T-helper 1 cell treated with Interleukin-12 subunit alpha and Interleukin-12 subunit beta and Interleukin-4 antibody, amounts not matched to agents 30 ng/mL and 1 ng/mL, for 36 hours (primary cell): ENCODE measurements around the gene AHCTF1. TPM values are rescaled to one million over a fixed set of nuclear protein-coding genes. Genes with fewer than 3 reads are reported as not detected.
"Not testable (repeated sequence)": the region's sequence is repeated elsewhere in the genome, so short reads cannot be mapped to it uniquely, and the experiment has no call there.

ENCODE experiments used
- intact Hi-C: fragments of 100-400 bp; cut with micrococcal nuclease; formaldehyde crosslinking; loops from one replicate; pipeline ENCODE4 v1.15.1; 2024
- total RNA-seq: library from RNA; stranded (reverse); gene quantifications from 2 replicates; pipeline ENCODE4 v1.2.3, GENCODE V29; 2022

Gene AHCTF1
- total RNA-seq, 1 donor from 2014 or later, result 38.2 TPM

DNA sequence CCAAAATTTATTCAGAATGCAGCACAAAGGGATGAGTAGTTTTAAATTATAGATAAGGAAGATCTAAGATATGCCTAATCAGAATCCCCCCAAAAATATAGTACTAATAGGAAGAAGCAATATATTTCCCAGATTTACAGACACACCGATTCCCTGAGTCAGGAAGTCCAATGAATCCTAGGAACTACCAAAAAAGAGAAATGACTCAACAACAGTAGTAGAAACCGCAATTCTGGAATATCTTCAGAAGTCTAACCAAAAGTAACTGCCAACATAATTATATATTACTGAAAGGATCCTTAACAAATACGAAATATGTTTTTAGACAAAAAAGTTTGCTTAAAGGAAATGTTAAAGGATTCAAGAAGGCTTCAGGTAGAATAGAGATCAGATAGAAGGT is 10.3 kb downstream of the AHCTF1 start:
- intact Hi-C loops, result loop anchor here (5.0 kb wide), 1 partner anchor 1304 kb away; no protein-coding TSS in a partner anchor

DNA sequence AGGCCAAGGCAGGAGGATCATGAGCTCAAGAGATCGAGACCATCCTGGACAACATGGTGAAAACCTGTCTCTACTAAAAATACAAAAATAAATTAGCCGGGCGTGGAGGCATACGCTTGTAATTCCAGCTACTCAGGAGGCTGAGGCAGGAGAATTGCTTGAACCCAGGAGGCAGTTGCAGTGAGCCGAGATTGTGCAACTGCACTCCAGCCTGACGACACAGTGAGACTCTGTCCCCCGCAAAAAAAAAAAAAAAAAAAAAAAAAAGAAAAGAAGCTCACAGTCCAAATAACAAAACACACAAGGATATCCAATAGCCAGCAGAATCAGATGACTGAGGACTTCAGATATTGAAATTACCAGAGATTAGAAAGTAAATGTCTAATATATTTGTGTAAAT is 11.8 kb downstream of the AHCTF1 start:
- intact Hi-C loops, result loop anchor here (5.0 kb wide), 1 partner anchor 1303 kb away; no protein-coding TSS in a partner anchor

DNA sequence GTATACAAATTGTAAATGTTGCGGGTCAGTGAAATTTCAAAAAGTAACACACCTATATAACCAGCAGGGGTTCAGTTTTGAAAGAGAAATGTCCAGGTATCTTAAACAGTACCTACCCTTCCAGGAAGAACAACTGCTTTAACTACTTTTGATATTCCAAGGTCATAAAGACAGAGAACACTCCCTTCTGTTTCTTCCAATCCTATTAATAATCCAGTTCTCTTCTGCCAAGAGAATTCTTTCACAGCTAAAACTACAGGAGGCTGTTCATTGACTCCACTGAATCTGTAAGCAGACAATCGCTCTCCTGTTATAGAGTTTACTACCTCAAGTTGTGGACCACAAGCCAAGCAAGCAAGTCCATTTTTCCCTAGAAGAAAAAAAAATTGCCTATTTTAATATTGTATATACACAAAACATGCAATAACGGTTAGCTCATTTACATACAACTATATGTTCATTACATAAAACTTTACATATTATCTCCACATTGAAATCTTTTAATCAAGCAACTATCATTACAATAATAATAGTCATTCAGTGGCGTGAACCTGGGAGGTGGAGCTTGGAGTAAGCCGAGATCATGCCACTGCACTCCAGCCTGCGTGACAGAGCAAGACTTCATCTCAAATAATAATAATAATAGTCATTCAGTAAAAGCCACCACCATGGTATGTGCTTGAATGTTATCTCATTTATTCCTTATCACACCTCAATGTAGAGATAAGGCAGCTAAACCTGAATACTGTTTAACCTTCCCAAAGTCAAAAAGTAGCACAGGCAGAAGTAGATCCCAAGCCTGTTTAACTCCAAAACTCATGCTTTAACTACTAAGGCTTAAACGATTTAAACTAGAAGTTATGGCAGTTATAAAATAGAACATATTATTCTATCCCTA is 15.5 kb downstream of the AHCTF1 start:
- intact Hi-C loops, result not testable (repeated sequence)

DNA sequence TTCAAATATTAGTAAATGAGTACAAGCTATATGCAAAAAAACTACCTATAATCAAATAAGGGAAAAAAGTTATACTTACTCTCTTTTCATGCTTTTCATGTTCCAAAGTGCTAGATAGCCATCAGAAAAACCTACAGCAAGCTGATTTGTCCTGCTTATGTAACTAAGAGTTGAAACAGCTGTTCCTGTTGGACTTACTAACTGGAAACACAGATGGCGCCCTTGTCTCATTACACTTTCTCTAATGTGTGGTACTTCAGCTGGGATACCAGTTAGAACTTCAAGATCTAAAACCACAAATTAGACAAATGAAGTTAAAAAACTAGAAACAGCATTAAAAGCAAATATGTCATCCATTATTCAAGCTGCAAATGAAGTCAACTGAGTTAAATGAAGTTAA is 24.3 kb downstream of the AHCTF1 start:
- intact Hi-C loops, result loop anchor here (1.0 kb wide), 4 partner anchors 25 to 467 kb away; partner anchors contain the start of gene ZNF670

DNA sequence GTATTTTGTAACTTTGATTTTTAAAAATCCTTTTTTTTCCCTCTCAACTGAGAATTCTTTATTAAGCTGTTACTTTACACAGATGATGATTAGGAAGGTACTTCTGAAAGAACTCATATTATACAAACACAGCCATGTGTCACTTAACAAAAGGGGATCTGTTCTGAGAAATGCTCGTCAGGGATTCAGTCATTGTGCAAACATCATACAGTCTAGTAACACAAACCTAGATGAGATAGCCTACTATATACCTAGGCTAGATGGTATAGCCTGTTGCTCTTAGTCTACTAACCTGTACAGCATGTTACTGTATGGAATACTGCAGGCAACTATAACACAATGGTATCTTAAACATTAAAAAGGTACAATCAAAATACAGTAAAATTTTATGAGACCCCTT is 24.9 kb downstream of the AHCTF1 start:
- intact Hi-C loops, result loop anchor here (1.0 kb wide), 4 partner anchors 25 to 467 kb away; partner anchors contain the start of gene ZNF670

DNA sequence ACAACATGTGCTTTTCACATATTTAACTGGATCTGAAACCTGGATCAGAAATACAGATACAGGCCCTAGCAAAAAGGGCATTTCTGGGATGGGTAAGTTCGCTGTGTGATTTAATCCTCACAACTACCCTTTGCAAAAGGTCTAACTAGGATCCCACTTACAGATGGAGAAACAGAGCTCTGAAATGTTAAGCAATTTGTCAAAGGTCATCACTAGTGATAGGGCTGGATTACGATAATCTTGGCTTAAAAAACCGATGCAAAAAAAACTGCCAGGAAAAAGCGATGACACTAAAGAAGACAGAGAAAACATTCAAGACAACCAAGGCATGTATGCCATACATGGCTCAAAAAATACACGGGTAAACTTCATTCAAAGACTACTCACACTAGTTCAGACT is 29.9 kb downstream of the AHCTF1 start:
- intact Hi-C loops, result no loop called here

DNA sequence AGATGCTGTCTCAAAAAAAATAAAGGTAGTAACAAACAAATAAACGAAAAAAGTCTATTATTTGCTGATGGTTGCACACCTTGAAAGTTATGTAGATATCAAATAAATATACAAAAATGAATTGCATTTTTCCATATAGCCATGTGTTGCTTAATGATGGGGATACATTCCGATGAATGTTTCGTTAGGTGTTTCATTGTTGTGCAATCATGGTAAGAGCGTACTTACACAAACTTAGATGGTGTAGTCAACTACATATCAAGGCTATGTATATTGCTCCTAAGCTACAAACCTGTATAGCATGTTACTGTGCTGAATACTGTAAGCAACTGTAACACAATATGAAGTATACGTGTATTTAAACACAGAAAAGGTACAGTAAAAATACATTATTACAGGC is 34.4 kb downstream of the AHCTF1 start:
- intact Hi-C loops, result no loop called here

DNA sequence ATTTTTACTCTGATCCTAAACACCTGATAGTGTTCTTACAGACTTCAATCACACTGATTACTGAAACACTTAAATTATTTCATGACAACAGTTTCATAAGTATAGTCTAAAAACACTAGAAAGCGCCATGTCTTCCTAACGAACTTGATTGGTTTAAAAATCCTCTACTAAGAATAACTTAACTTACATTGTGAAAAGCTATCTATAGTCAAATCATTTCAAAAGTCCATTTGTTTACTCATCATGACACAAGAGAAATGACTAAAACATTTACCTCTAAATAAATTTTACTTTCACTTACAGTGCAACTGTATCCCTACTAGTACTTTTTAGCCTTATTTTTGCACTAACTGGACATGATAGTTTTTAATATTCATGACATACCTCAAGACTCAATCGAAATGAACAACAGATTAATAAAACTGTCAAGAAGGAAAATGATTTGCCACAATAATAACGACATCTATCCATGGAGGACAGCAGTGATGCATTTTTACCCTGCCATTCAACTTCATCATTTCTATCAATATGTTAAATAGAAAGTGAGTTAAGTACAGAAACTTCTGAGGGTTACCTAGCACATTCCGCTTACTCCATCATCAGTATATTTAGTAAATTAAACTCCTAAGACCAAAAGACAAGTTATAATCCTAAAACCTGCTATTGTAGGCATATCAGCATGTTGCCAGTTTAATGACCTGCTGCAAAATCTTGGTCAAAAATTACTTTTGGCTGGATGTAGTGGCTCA is 38.4 kb downstream of the AHCTF1 start:
- intact Hi-C loops, result loop anchor here (2.0 kb wide), 1 partner anchor 37 kb away; the partner anchor contains the start of gene AHCTF1

DNA sequence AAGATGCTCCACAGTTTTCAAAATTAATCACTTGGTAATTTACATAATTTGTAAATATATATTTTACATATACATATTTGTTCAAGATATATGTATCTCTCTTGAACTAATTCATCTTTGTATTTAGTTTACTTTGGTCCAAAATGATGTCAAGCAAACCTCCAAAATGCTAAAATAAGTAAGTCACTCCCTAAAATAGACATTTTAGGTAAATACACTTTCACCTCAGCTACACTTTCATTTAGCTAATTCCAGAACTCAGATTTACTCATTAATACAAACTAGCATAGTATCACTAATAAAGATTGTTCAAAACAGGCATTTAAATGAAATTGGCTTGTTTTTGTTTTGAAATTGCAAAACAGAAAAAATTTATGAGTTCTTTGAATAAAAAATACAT is 40.6 kb downstream of the AHCTF1 start:
- intact Hi-C loops, result no loop called here

DNA sequence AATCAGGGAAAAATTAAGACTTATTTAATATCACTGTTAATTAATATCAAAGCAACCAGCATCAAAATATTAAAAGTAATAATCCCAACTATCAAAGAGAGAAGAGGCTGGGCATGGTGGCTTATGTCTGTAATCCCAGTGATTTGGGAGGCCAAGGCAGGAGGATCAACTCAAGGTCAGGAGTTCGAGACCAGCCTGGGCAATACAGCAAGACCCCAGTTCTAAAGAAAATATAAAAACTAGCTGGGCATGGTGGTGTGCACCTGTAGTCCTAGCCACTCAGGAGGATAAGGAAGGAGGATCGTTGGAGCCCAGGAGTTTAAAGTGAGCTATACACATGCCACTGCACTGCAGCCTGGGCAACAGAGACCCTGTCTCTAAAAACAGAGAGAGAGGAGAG is 43.2 kb downstream of the AHCTF1 start:
- intact Hi-C loops, result no loop called here

DNA sequence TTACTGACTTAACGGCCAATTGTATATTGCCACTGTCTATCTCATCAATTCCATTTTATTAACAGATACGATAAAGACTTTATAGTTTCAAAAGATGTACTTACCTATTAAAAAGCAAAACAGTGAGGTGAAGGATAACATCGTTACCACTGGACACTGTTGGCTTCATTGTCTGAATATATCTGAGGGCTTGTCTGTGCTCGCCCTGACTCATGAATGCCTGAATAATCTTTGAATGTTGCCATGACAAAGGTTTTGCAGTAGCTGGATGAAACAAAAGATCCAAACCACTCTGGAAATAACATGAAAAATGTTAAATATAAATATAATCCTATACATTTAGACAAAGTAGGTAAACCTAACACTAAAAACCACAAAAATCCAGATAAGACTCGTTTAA is 46.4 kb downstream of the AHCTF1 start:
- intact Hi-C loops, result not testable (repeated sequence)

DNA sequence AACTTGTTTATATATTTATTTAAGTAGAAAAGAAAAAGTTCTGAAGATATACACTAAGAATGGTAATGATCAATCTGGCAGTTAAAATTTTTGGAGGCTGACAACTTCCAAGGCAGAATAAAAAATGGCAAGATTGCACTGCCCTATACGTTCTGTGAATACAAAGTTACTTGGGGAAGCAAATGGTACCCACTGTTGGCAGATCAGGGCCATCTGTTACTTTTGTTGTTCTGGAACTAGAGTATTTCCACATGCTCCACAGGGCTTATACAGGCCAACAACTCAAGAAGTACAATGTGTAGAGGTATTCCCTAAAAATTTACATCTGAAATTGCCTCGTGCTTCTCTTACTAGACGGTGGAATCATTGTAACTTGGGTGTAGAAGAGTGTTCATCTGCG is 53.2 kb downstream of the AHCTF1 start:
- intact Hi-C loops, result loop anchor here (10.0 kb wide), 1 partner anchor 374 kb away; the partner anchor contains the start of gene SMYD3

DNA sequence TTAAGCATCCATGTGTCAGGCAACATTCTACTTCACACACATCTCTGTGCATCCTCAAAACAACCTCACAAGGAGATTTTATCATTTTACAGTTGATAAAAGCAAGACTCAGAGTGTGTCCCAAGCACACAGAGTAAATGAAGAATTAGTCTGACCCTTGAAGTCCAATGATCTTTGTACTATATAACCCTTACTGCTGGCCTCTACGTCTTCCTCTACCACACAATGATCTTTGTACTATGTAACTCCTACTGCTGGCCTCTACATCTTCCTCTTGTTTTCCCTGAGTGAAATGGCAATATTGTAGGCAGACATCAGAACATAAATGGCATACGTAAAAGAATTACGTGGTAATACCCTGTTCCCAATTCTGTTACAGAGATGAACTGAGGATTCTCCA is 55.3 kb downstream of the AHCTF1 start:
- intact Hi-C loops, result loop anchor here (10.0 kb wide), 1 partner anchor 372 kb away; the partner anchor contains the start of gene SMYD3

DNA sequence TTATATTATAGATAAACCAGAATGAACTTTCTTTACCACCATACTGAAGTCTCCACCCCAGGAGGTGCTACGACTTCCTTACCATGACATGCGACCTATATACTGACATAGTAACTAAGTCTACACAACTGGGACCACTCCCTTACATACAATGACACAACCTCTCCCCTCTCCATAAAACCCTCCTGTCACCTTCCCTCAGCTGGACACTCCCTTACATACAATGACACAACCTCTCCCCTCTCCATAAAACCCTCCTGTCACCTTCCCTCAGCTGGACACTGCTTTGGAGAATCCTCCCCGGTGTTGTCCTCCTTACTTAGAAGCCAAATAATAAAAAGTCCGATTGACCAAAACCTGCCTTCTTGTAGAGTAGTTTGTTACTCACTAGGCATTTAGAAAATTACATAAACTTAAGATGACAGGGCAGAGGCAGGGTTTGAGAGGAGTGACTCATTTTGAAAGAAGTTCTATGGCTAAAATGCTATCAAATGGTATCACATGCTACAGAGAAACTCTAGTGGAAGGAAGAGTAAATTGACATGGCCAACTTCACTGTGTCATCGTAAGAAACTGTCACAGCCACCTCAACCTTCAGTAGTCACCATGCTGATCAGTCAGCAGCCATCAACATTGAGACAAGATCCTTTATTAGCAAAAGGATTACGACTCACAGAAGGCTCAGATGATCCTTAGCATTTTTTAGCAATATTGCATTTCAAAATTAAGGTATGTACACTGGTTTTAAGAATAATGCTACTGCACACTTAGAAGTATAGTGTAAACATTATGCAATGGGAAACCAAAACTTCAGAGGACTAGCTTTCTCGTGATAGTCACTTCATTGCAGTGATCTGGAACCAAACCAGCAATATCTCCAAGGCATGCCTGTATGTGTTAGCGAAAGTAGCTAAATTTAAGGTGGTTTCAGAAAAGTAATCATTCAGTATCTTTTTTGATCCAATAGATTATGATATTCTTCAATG is 56.4 kb downstream of the AHCTF1 start:
- intact Hi-C loops, result loop anchor here (10.0 kb wide), 1 partner anchor 371 kb away; the partner anchor contains the start of gene SMYD3

DNA sequence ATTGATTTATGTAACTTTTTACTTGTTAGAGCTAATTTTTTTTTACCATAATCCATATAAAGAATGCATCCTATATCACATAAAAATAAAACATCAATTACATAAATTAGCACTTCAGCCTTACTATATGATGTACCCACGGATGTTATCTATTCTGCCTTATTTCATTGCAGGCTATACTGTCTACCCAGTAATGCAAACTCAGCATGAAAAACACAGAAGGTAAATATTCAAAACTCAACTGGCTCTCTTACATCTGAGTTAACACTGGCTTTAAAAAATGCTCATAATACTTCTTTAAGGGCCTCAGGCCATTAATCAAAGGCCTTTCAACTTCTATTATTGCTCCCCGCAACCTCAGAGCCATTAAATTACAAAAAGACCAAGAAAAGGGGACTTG is 65.8 kb downstream of the AHCTF1 start:
- intact Hi-C loops, result no loop called here

DNA sequence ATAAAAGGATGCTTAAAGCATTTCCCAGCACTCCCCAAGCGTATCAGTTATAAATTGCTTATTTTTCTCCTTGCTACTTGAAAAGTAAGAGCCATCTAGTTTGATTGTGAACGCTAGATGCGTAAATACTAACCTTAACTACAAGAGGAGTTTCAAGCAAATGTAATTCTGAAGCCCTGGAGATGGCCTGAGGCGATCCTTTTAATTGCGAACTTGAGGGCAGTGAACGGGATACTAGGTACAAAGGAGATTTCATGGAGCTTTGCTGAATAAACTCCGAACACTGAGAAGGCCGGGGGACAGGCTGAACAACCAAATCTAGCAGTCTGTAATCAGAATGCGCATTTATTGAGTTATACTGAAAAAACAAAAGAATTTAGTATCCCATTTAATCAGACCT is 68.0 kb downstream of the AHCTF1 start:
- intact Hi-C loops, result not testable (repeated sequence)

DNA sequence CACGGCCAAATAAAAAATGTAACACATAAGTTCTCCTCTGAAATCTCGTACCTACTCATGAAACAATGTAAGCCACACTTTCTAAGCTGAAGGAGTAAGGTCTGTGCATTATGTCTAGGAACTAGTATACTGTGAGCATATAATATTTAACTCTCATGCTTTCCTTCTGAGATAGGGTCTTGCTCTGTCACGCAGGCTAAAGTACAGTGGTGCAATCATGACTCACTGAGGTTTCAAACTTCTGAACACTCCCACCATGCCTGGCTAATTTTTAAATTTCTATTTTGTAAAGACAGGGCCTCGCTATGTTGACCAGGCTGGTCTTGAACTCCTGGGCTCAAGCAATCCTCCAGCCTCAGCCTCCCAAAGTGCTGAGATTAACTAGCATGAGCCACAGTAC is 71.3 kb downstream of the AHCTF1 start:
- intact Hi-C loops, result no loop called here

DNA sequence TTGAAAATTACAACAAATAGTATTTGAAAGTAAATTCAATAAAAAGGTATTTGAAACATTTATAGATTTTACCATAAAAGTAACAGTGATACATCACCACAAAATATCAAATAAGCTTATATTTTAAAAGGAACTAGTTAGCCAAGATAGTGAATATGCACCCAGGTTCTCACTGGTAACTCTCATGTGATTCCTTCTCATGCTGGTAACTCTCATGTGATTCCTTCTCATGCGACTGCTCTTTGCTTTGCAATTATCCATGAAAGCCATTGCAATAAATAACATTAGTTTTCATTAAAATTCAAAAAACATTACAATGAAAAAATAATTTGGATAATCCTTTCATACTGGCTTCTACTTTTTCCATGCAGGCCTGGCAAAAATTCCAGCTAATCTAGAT is 75.4 kb downstream of the AHCTF1 start:
- intact Hi-C loops, result no loop called here

DNA sequence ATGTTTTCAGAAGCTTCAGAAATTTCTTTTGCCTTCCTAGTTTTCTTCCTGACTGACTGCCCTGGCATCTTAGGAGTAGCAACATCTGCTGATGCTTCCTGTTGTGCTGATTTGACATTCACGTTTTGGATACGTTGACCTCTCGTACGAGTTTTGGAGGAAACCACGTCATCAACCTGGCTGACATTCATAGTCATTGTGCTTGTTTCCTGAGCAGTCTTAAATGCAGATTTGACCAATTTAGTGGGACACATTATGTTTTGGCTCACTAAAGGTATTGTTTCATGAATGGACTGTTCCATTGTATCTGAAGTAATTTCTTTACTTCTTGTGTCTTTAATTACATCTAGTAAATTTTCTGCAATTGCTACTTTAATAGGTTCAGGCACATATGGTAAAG is 81.1 kb downstream of the AHCTF1 start:
- intact Hi-C loops, result not testable (repeated sequence)

DNA sequence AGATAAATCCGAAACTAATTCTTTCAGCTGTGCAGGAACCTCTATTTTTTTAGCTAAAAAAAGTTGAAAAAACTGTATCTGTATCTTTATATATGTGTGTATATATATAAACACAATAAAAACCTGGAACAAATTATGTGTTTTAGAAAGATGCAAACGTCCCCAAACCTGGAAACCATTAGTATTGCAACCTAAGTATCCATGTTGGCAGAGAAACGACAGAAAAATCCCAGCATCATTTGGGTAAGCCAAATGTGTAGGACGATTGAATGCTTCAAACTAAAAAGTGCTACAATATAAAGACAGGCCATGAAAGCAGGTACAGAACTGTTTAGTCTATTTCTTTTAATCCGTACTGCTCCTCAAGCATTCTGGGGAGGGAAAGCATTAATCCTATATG is 87.9 kb downstream of the AHCTF1 start:
- intact Hi-C loops, result no loop called here

DNA sequence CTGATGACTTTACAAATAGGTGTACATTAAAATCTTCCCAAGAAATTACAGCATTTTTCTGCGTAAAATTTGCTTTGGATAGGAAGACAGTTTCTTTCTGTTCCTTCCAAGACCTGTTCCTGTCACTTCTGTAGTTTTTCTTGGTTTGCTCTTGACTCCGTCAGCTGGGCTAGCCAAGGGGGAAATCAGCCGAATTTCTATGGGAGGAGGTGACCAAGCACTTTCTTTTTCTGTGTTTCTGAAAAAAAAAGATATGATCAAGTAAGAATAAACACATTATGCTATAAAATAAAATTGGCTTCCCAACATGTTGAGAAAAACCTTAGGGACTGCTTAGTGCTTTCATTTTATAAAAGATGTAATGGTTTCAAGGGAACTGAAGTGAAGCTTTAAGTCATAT is 91.0 kb downstream of the AHCTF1 start:
- intact Hi-C loops, result not testable (repeated sequence)
